Measurements from ENCODE around the gene NT5DC2. TPM values are rescaled to one million over a fixed set of nuclear protein-coding genes. Genes with fewer than 3 reads are reported as not detected.
A peak's percentile ranks its signal among the peaks of the same experiment; 100 is the strongest.

Gene NT5DC2
- total RNA-seq, 1 donor from 2014 or later, result 189 TPM

DNA sequence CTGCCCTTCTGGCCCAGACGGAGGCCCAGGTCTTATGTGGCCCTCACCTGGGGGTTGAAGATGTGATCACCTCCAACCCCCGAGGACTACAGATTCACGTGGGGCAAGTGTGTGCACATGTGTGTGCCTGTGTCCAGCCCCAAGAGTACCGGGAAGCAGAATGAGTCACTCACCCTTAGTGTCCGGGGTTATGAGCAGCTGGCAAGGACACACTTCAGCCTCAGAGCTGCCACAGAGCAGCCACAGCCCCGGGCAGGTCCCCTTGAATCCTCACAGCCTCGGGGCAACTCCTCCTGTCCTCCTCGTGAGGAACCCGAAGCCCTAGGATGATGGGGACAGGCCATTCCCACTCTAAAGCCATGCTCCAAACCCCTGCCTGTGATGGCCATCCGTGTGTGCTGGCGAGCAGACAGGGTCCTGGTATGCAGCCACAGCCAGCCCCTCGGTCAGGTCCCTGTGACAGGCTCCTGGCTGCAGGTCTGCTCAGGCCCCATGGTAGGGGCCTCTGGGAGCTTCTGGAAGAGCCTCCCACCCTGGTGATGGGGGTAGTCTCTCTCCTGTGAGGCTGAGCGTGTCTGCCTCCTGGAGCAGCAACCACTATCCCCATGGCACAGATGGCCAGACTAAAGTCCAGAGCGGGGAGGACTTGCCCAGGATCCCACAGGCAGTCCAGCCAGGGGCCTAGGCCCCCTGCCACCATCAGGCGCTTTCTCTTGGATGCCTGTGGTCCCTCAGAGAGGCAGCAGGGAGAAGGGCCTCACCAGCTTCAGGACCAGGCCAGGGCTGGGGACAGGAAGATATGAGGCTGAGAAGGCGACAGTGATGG is 37.7 kb downstream of the NT5DC2 start:
- peaks cover 15% of the 10 kb centered on the region for H3K4me1 Mint-ChIP-seq (ENCODE audit: low read depth, unreplicated experiment)
- Histone ChIP-seq H3K4me1 (ENCODE audit: insufficient read depth, low read length) (peaks cover 28% of the 10 kb centered on the region), H3K79me2 (ENCODE audit: insufficient read depth, low read length) (no peaks in the 10 kb centered on the region), H3K27ac (ENCODE audit: low read depth, low read length) (no peak overlapping the region), H3K36me3 (ENCODE audit: insufficient read depth, low read length) (no peaks in the 10 kb centered on the region), H4K20me1 (ENCODE audit: insufficient read depth, low read length) (peaks cover 14% of the 10 kb centered on the region), H3K9ac (ENCODE audit: low read length) (no peak overlapping the region), H3K4me3 (ENCODE audit: insufficient read depth, low read depth, low read length) (no peak overlapping the region), H3K27me3 (ENCODE audit: insufficient read depth, low read length) (no peaks in the 10 kb centered on the region), H2AFZ (ENCODE audit: low read depth, low read length) (no peak overlapping the region), H3K4me2 (ENCODE audit: low read length) (no peak overlapping the region), H3K9me3 (ENCODE audit: insufficient read depth, low read depth, low read length) (no peaks in the 10 kb centered on the region)
- FAIRE-seq, result no peak
- no peaks in the 10 kb centered on the region for H3K9me3 Mint-ChIP-seq (ENCODE audit: unreplicated experiment)
- TF ChIP-seq, protein P1, sequence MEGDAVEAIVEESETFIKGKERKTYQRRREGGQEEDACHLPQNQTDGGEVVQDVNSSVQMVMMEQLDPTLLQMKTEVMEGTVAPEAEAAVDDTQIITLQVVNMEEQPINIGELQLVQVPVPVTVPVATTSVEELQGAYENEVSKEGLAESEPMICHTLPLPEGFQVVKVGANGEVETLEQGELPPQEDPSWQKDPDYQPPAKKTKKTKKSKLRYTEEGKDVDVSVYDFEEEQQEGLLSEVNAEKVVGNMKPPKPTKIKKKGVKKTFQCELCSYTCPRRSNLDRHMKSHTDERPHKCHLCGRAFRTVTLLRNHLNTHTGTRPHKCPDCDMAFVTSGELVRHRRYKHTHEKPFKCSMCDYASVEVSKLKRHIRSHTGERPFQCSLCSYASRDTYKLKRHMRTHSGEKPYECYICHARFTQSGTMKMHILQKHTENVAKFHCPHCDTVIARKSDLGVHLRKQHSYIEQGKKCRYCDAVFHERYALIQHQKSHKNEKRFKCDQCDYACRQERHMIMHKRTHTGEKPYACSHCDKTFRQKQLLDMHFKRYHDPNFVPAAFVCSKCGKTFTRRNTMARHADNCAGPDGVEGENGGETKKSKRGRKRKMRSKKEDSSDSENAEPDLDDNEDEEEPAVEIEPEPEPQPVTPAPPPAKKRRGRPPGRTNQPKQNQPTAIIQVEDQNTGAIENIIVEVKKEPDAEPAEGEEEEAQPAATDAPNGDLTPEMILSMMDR (IDR thresholded peaks at IDR 0.05; ENCODE audit: insufficient read depth, low read depth, low read length), result no peak
- peaks cover 8% of the 10 kb centered on the region for H3K36me3 Mint-ChIP-seq (ENCODE audit: low read depth, unreplicated experiment)
- H3K4me3 Mint-ChIP-seq (ENCODE audit: unreplicated experiment), result no peak overlapping the region
- H3K27ac Mint-ChIP-seq (ENCODE audit: unreplicated experiment), result no peak overlapping the region
- H3K27me3 Mint-ChIP-seq (ENCODE audit: low read depth, unreplicated experiment), result peaks cover 11% of the 10 kb centered on the region
- DNase-seq (ENCODE audit: low read depth), result peak; percentile 42

DNA sequence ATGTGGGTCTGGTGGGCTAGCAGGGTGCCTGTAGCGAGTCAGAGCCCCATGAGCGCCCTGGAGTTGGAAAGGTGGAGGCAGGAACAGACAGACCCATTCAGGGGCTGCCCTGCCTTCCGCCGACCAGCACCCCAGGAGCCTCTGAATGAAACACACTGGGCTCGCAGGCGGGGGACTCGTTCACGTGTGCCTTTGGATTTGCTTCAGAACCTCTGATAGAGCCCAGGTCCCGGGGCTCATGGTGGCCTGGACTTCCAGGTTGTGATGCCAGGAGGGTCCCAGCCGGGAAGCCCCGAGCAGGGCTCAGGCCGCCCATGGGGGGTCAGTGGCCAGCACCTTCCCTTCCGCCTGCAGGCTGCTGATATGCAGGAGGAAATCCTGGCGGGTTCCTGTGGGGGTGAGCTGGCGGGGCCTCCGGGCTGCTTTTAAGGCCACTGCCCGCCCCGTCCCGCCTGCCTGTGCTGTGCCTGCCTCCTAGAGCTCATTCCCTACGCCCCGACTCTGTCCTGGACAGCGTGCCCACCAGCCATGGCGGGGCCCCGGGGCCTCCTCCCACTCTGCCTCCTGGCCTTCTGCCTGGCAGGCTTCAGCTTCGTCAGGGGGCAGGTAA is 38.7 kb downstream of the NT5DC2 start, which contains the start of gene STAB1:
STAB1 (plus strand) TSS at position 453 of the 610 bp plus-strand sequence; CDS start at position 529, 76 bp downstream.
- Histone ChIP-seq H3K9ac (ENCODE audit: low read length) (no peak within 1 kb of the TSS), H3K79me2 (ENCODE audit: insufficient read depth, low read length) (no peaks in the 10 kb centered on the region), H3K4me1 (ENCODE audit: insufficient read depth, low read length) (peaks cover 36% of the 10 kb centered on the region), H2AFZ (ENCODE audit: low read depth, low read length) (no peak within 1 kb of the TSS), H3K4me3 (ENCODE audit: insufficient read depth, low read depth, low read length) (no peak within 1 kb of the TSS), H3K9me3 (ENCODE audit: insufficient read depth, low read depth, low read length) (no peaks in the 10 kb centered on the region), H3K4me2 (ENCODE audit: low read length) (no peak within 1 kb of the TSS), H3K27me3 (ENCODE audit: insufficient read depth, low read length) (no peaks in the 10 kb centered on the region), H3K27ac (ENCODE audit: low read depth, low read length) (no peak within 1 kb of the TSS), H3K36me3 (ENCODE audit: insufficient read depth, low read length) (no peaks in the 10 kb centered on the region), H4K20me1 (ENCODE audit: insufficient read depth, low read length) (peaks cover 24% of the 10 kb centered on the region)
- H3K36me3 Mint-ChIP-seq (ENCODE audit: low read depth, unreplicated experiment), result peaks cover 8% of the 10 kb centered on the region
- H3K27ac Mint-ChIP-seq (ENCODE audit: unreplicated experiment), result peak within 1 kb of the TSS; percentile 83
- TF ChIP-seq EZH2 (IDR thresholded peaks at IDR 0.05; ENCODE audit: insufficient read depth, low read length), result no peak
- TF ChIP-seq, protein P1 (IDR thresholded peaks at IDR 0.05; ENCODE audit: insufficient read depth, low read depth, low read length), result no peak
- no peak for FAIRE-seq
- H3K4me1 Mint-ChIP-seq (ENCODE audit: low read depth, unreplicated experiment), result peaks cover 20% of the 10 kb centered on the region
- no peak within 1 kb of the TSS for H3K4me3 Mint-ChIP-seq (ENCODE audit: unreplicated experiment)
- H3K27me3 Mint-ChIP-seq (ENCODE audit: low read depth, unreplicated experiment), result peaks cover 4% of the 10 kb centered on the region
- no peak for DNase-seq (ENCODE audit: low read depth)
- no peaks in the 10 kb centered on the region for H3K9me3 Mint-ChIP-seq (ENCODE audit: unreplicated experiment)

Measured in astrocyte (in vitro differentiated cells and primary cell).